Endothelial cell of umbilical vein (primary cell): ENCODE results near the gene TMEM131. TPM values are rescaled to one million over a fixed set of nuclear protein-coding genes. Genes with fewer than 3 reads are reported as not detected.

ENCODE experiments used
- BruUV-seq: library from RNA; stranded (reverse); fragments of 400-500 nt; replicated peaks from 2 replicates; lab custom pipeline; 2021; lab: Mats Ljungman, UMichigan
- CTCF ChIA-PET: fragments of 300-600, 350-600 bp; sonication (Branson Sonifier 250); formaldehyde crosslinking; loops from one replicate; lab custom pipeline; 2021; ENCODE audit warnings: antibody characterized with exemption, inconsistent platforms; lab: Charles Lee
- POLR2A ChIA-PET: fragments of 300-600, 350-600 bp; sonication (Branson Sonifier 250); formaldehyde crosslinking; loops from one replicate; lab custom pipeline; 2021; ENCODE audit warnings: antibody characterized with exemption, inconsistent platforms; lab: Charles Lee
- DNase-seq: peaks from one replicate; pipeline ENCODE4 v3.0.0-alpha.2; 2011; ENCODE audit warnings: low read depth, low spot score
- FAIRE-seq: peaks from 2 replicates; lab custom pipeline; 2011; peaks lifted over from hg19 to GRCh38; lab: Jason Lieb, UNC
- H2AFZ ChIP-seq: 2 replicates; pipeline ENCODE4 v1.6.0; 2012; ENCODE audit warnings: low read depth, low read length, control low read depth, inconsistent platforms
- H3K27ac ChIP-seq: 2 replicates; pipeline ENCODE4 v1.5.1; 2011; ENCODE audit warnings: low read depth, mild to moderate bottlenecking, control low read depth, low read length, moderate library complexity; ENCODE audit not compliant: insufficient read depth
- H3K27me3 ChIP-seq, 2 experiments: 2 replicates each; pipeline versions ENCODE4 v1.6.0 to v1.6.1; 2011; ENCODE audit warnings: low read length in 2 of 2, mixed read lengths in 1 of 2; ENCODE audit not compliant: control insufficient read depth in 2 of 2, insufficient read depth in 2 of 2
- H3K36me3 ChIP-seq, 2 experiments: 2 replicates in 1 of 2; 3 replicates in 1 of 2; pipeline ENCODE4 v1.5.1; 2011; ENCODE audit warnings: low read length in 2 of 2, mild to moderate bottlenecking in 1 of 2, moderate library complexity in 1 of 2; ENCODE audit not compliant: control insufficient read depth in 2 of 2, insufficient read depth in 2 of 2; ENCODE audit errors: extremely low read depth in 1 of 2
- H3K4me1 ChIP-seq: 3 replicates; pipeline ENCODE4 v1.5.1; 2011; ENCODE audit warnings: mild to moderate bottlenecking, low read length; ENCODE audit not compliant: control insufficient read depth, insufficient read depth; ENCODE audit errors: extremely low read depth
- H3K4me2 ChIP-seq: 2 replicates; pipeline ENCODE4 v1.6.1; 2011; ENCODE audit warnings: low read length, control low read depth, mixed read lengths; ENCODE audit not compliant: insufficient read depth
- H3K4me3 ChIP-seq, 3 experiments: fragments of 200-600 bp in 1 of 3; sonication (generic), shearing (Covaris generic) in 1 of 3; replicated peaks in 1 of 3; 2 replicates each; pipeline ENCODE4 v1.5.1; 2011 to 2016; ENCODE audit warnings: control low read depth in 3 of 3, low read length in 3 of 3, mild to moderate bottlenecking in 2 of 3, inconsistent platforms in 1 of 3, low read depth in 1 of 3, moderate library complexity in 1 of 3; ENCODE audit not compliant: insufficient read depth in 1 of 3
- H3K79me2 ChIP-seq: 2 replicates; pipeline ENCODE4 v1.6.0; 2012; ENCODE audit warnings: low read length, inconsistent platforms; ENCODE audit not compliant: control insufficient read depth, insufficient read depth
- H3K9ac ChIP-seq: replicated peaks from 2 replicates; pipeline ENCODE3; 2011; ENCODE audit warnings: low read length, control low read depth; ENCODE audit not compliant: insufficient read depth; ENCODE audit errors: extremely low read depth
- H3K9me1 ChIP-seq: replicated peaks from 3 replicates; pipeline ENCODE4 v1.6.0; 2011; ENCODE audit warnings: mild to moderate bottlenecking, low read length; ENCODE audit not compliant: control insufficient read depth, insufficient read depth; ENCODE audit errors: extremely low read depth
- H3K9me3 ChIP-seq: replicated peaks from 2 replicates; pipeline ENCODE4 v1.5.1; 2012; ENCODE audit warnings: low read length, inconsistent platforms; ENCODE audit not compliant: control insufficient read depth, insufficient read depth
- H4K20me1 ChIP-seq: replicated peaks from 2 replicates; pipeline ENCODE3; 2011; ENCODE audit warnings: mild to moderate bottlenecking, low read length; ENCODE audit not compliant: control insufficient read depth, insufficient read depth; ENCODE audit errors: extremely low read depth
- EZH2 ChIP-seq: IDR thresholded peaks from 2 replicates; pipeline ENCODE4 v1.6.1; 2012; ENCODE audit warnings: borderline replicate concordance, low read depth, mild to moderate bottlenecking, moderate library complexity, low read length, inconsistent platforms; ENCODE audit not compliant: severe bottlenecking
- MYC ChIP-seq: IDR thresholded peaks from one replicate; pipeline ENCODE4 v1.6.1; 2011; ENCODE audit warnings: mild to moderate bottlenecking, low read depth, low read length
- dilution Hi-C: fragments of 300-500 bp; cut with MboI; formaldehyde crosslinking; loops from one replicate; pipeline ENCODE4 v1.15.0; 2019; ENCODE audit warnings: low sequenced_read_pairs; ENCODE audit not compliant: extremely low pct_ligation_motif_present
- intact Hi-C: fragments of 100-400 bp; cut with micrococcal nuclease; formaldehyde crosslinking; loops from one replicate; pipeline ENCODE4 v1.10.0; 2022
- polyA plus RNA-seq, 4 experiments: library from polyadenylated mRNA; depleted of rRNA in 3 of 4; stranded (reverse) in 3 of 4; unstranded in 1 of 4; fragments of >200 nt; gene quantifications; 2 replicates each; pipeline versions ENCODE4 v1.2.1 to v1.2.3, GENCODE V29; 2011 to 2012; ENCODE audit warnings: missing spikeins in 1 of 4
- total RNA-seq: library from RNA; stranded (reverse); gene quantifications from 2 replicates; pipeline ENCODE4 v1.2.3, GENCODE V29; 2021

TMEM131 gene
- total and polyA plus RNA-seq, 2 donors (not counting 3 experiments of a cell fraction or from before 2014, with no cell fraction given): 12.2 to 28.6 TPM

DNA sequence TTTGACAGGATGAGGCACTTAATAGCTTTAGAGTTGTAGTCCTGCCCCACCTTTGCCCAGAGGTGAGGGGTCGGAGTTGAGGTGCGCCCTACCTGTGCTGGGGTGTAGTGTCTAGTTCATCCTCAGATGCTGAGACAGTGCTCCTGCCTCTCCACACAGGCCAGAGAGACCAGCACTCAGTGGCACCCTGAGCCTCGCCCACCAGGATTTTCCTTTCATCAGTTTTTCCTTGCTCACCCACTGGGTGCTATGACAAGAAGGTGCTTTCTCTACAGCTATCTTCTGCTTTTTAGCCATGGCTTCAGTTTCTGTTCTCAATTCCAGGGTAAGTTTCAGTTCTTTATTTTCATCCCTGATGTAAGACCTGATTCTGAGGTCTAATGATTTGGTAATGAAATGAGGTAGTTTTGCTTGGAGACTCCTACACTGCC, 16.8 kb upstream of the TMEM131 start:
- DNase-seq (no peak), FAIRE-seq (no peak)
- no TSS peak for BruUV-seq
- CTCF ChIA-PET: no interaction called here
- no peaks in the 10 kb centered on the region for H3K4me1 ChIP-seq
- H3K27ac ChIP-seq: no peak overlapping the region
- no peaks in the 10 kb centered on the region for H3K79me2 ChIP-seq
- intact Hi-C loops: no loop called here
- no peaks in the 10 kb centered on the region for H3K36me3 ChIP-seq
- no peaks in the 10 kb centered on the region for H3K27me3 ChIP-seq
- H4K20me1 ChIP-seq: no peaks in the 10 kb centered on the region
- dilution Hi-C loops: no loop called here
- POLR2A ChIA-PET: no interaction called here
- H3K4me2 ChIP-seq: no peak overlapping the region
- H3K4me3 ChIP-seq: no peak overlapping the region
- H2AFZ ChIP-seq: no peak overlapping the region
- no peak for TF ChIP-seq MYC
- H3K9ac ChIP-seq: no peak overlapping the region
- no peaks in the 10 kb centered on the region for H3K9me3 ChIP-seq
- H3K9me1 ChIP-seq: no peaks in the 10 kb centered on the region

- Histone ChIP-seq H3K4me2 (no peak overlapping the region), H3K27ac (no peak overlapping the region), H3K4me1 (no peaks in the 10 kb centered on the region), H3K9me3 (no peaks in the 10 kb centered on the region), H3K36me3 (no peaks in the 10 kb centered on the region), H3K79me2 (no peaks in the 10 kb centered on the region), H4K20me1 (no peaks in the 10 kb centered on the region), H2AFZ (no peak overlapping the region), H3K9me1 (no peaks in the 10 kb centered on the region), H3K4me3 (no peak overlapping the region), H3K27me3 (no peaks in the 10 kb centered on the region), H3K9ac (no peak overlapping the region)
- intact Hi-C loops (no loop called here), dilution Hi-C loops (no loop called here)
- ChIA-PET CTCF (no interaction called here), POLR2A (no interaction called here)
- no peak for FAIRE-seq
- no peak for DNase-seq
- no peak for TF ChIP-seq EZH2
- BruUV-seq: no TSS peak
Observed at GRCh38 chr2:98009887-98010760, 14.4 kb upstream of the TMEM131 start.
